PFSK-1 (cell line): Measurements from ENCODE around the gene MAX.

Experiments
- FOXP2 ChIP-seq: optimal IDR thresholded peaks from 2 replicates; pipeline ENCODE3; 2011; ENCODE audit warnings: borderline replicate concordance, control low read depth, inconsistent platforms; ENCODE audit not compliant: insufficient read depth; ENCODE audit errors: extremely low read length, extremely low read depth
- POLR2AphosphoS5 ChIP-seq: IDR thresholded peaks from 2 replicates; pipeline ENCODE4 v1.6.1; 2012; ENCODE audit warnings: low read depth, mild to moderate bottlenecking, control low read depth, low read length, moderate library complexity
- SIN3A ChIP-seq: IDR thresholded peaks from 2 replicates; pipeline ENCODE4 v1.6.1; 2012; ENCODE audit warnings: mild to moderate bottlenecking, low read length, moderate library complexity, borderline replicate concordance; ENCODE audit not compliant: insufficient read depth
- TAF1 ChIP-seq: IDR thresholded peaks from 2 replicates; pipeline ENCODE4 v1.6.1; 2012; ENCODE audit warnings: low read length, control low read depth, borderline replicate concordance; ENCODE audit not compliant: insufficient read depth
- TF ChIP-seq, protein P1 (sequence below), 2 experiments: IDR thresholded peaks; 2 replicates each; pipeline versions ENCODE4 v1.6.1 to v1.8.0; 2011 to 2012; ENCODE audit warnings: low read depth in 2 of 2, low read length in 2 of 2, control low read depth in 1 of 2, inconsistent platforms in 1 of 2, mild to moderate bottlenecking in 1 of 2, moderate library complexity in 1 of 2; ENCODE audit not compliant: insufficient read depth in 1 of 2

Gene MAX

DNA sequence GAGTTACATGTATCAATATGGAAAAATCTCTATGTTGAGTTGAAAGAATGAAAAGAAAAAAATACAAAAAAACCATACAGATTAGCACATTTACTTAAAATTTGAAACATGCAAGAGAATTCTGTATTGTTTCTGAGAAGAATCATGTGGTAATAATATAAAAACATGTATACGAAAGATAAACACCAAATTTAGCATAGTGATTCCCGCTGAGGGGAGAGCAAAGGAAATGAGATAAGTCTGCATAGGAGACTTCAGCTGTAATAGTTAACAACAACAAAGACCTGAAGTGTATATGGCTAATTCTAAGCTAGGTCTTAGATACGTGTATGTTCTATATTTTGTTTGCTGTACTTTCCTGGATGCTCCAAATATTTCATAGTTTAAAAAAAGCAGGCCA lies 69.1 kb downstream of the MAX start:
- TF ChIP-seq FOXP2 (no peak), POLR2AphosphoS5 (no peak), TAF1 (no peak), SIN3A (no peak)
- TF ChIP-seq, protein P1, sequence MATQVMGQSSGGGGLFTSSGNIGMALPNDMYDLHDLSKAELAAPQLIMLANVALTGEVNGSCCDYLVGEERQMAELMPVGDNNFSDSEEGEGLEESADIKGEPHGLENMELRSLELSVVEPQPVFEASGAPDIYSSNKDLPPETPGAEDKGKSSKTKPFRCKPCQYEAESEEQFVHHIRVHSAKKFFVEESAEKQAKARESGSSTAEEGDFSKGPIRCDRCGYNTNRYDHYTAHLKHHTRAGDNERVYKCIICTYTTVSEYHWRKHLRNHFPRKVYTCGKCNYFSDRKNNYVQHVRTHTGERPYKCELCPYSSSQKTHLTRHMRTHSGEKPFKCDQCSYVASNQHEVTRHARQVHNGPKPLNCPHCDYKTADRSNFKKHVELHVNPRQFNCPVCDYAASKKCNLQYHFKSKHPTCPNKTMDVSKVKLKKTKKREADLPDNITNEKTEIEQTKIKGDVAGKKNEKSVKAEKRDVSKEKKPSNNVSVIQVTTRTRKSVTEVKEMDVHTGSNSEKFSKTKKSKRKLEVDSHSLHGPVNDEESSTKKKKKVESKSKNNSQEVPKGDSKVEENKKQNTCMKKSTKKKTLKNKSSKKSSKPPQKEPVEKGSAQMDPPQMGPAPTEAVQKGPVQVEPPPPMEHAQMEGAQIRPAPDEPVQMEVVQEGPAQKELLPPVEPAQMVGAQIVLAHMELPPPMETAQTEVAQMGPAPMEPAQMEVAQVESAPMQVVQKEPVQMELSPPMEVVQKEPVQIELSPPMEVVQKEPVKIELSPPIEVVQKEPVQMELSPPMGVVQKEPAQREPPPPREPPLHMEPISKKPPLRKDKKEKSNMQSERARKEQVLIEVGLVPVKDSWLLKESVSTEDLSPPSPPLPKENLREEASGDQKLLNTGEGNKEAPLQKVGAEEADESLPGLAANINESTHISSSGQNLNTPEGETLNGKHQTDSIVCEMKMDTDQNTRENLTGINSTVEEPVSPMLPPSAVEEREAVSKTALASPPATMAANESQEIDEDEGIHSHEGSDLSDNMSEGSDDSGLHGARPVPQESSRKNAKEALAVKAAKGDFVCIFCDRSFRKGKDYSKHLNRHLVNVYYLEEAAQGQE (IDR thresholded peaks at IDR 0.05; ENCODE audit: insufficient read depth in 1 of 2, low read depth in 2 of 2, low read length in 2 of 2) = no peak

DNA sequence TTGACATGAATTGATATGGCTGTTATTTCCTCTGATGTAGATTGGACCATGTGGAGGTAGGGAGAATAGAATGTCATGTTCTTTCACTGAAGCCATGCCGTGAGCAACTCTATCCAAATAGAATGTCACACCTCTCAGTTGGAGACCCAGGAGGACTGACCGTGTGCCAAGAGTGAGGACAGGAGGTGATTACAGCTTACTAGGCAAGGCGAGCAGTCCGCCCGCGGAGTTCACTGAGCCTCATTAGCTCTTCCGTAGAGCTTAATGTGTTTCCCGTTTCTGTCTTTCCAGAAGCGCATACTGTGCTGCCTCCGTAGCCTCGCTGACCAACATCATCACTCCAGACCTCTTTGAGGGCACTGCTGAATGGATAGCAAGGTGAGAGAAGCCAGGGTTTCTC lies 70.0 kb downstream of the MAX start:
- TF ChIP-seq FOXP2 = no peak
- TF ChIP-seq, protein P1 (IDR thresholded peaks at IDR 0.05; ENCODE audit: insufficient read depth in 1 of 2, low read depth in 2 of 2, low read length in 2 of 2) = no peak
- no peak for TF ChIP-seq SIN3A

DNA sequence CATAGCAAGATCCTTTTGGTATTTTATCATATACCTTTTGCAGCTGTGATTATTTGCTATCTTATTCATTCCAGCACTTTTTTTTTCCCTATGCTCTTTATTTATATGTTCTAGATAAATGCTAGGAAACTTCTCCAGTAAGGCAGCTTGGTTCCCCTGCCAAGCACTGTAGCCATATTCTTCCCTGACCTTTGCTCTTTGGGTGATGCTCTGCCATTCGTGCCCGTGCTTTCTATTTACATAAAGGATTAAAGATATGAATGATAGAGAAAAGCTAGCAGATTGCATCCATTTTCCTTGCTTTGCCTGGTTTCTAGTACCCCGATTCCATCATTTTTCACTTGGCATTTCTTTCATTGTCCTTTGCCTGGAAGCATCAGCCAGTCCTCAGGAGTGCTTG lies 73.4 kb downstream of the MAX start:
- TF ChIP-seq, protein P1 (IDR thresholded peaks at IDR 0.05; ENCODE audit: insufficient read depth in 1 of 2, low read depth in 2 of 2, low read length in 2 of 2) = no peak

DNA sequence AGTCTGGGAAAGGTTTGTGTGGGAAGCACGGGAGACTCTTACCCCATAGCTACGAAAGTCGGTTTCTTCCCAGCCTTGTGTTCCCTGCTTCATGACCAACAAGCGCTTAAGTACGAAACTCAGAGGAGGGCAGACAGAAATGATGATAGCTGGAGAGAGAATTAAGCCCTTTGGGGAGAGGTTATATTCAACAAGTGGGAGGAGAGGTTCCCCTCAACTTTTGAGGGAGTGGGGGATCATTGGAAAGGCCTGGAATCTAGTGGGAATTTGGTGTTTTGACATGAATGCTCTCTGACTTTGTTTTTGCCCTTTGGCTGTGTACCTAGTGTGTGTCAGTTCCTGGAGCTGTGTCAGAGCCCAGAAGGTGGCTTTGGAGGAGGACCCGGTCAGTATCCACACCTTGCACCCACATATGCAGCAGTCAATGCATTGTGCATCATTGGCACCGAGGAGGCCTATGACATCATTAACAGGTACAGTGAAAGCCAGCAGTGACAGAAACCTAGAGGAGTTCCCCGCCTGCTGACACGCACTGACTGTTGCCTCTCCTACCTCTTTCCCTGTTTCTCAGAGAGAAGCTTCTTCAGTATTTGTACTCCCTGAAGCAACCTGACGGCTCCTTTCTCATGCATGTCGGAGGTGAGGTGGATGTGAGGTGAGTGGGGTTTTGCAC lies 75.1 kb downstream of the MAX start:
- TF ChIP-seq FOXP2 (no peak), POLR2AphosphoS5 (no peak), SIN3A (no peak), TAF1 (no peak)
- TF ChIP-seq, protein P1 (IDR thresholded peaks at IDR 0.05; ENCODE audit: insufficient read depth in 1 of 2, low read depth in 2 of 2, low read length in 2 of 2) = no peak

DNA sequence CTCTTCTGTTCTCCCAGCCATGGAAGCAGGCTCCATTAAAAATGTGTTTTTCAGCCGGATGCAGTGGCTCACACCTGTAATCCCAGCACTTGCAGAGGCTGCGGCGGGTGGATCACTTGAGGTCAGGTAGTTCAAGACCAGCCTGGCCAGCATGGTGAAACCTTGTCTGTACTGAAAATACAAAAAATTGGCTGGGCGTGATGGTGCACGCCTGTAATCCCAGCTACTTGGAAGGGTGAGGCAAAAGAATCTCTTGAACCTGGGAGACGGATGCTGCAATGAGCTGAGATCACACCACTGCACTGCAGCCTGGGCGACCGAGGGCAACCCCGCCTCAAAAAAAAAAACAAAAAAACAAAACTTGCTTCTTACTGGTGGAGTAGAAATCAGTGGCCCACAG lies 75.8 kb downstream of the MAX start:
- TF ChIP-seq FOXP2 = no peak
- TF ChIP-seq TAF1 = no peak
- TF ChIP-seq, protein P1 (IDR thresholded peaks at IDR 0.05; ENCODE audit: insufficient read depth in 1 of 2, low read depth in 2 of 2, low read length in 2 of 2) = no peak
- TF ChIP-seq SIN3A = no peak
- TF ChIP-seq POLR2AphosphoS5 = no peak
